A673 (cell line): ENCODE results near the gene PMP22. TPM values are rescaled to one million over a fixed set of nuclear protein-coding genes. Genes with fewer than 3 reads are reported as not detected.

Experiments
- BruUV-seq: library from RNA; stranded (reverse); fragments of 400-500 nt; replicated peaks from 2 replicates; lab custom pipeline; 2021; lab: Mats Ljungman, UMichigan
- CTCF ChIA-PET: fragments of 300-600 bp; sonication (Branson Sonifier 250); formaldehyde crosslinking; loops from one replicate; lab custom pipeline; 2022; ENCODE audit warnings: antibody characterized with exemption; lab: Charles Lee
- POLR2A ChIA-PET: fragments of 300-600 bp; sonication (Branson Sonifier 250); formaldehyde crosslinking; loops from one replicate; lab custom pipeline; 2022; ENCODE audit warnings: antibody characterized with exemption; ENCODE audit not compliant: low non-redundant PET; lab: Charles Lee
- DNase-seq: peaks from one replicate; pipeline ENCODE4 v3.0.0-alpha.2; 2015; ENCODE audit warnings: low spot score
- H3K27ac ChIP-seq: fragments of 200-600 bp; sonication (generic); 2 replicates; pipeline ENCODE4 v1.5.1; 2016; ENCODE audit warnings: mixed run types, low read depth, mild to moderate bottlenecking, mixed read lengths, antibody characterized with exemption, low read length; ENCODE audit not compliant: poor library complexity, severe bottlenecking
- H3K27me3 ChIP-seq: fragments of 200-600 bp; sonication (generic); replicated peaks from 2 replicates; pipeline ENCODE4 v1.6.1; 2017; ENCODE audit warnings: mixed run types, low read depth, mild to moderate bottlenecking, mixed read lengths, antibody characterized with exemption, low read length; ENCODE audit not compliant: insufficient read depth, poor library complexity
- H3K36me3 ChIP-seq: fragments of 200-600 bp; sonication (generic); 2 replicates; pipeline ENCODE4 v1.6.1; 2016; ENCODE audit warnings: mixed run types, mild to moderate bottlenecking, mixed read lengths, antibody characterized with exemption, low read length; ENCODE audit not compliant: insufficient read depth, poor library complexity, severe bottlenecking
- H3K4me1 ChIP-seq: fragments of 200-600 bp; sonication (generic); 2 replicates; pipeline ENCODE4 v1.6.1; 2017; ENCODE audit warnings: mixed run types, mild to moderate bottlenecking, mixed read lengths, antibody characterized with exemption, low read length; ENCODE audit not compliant: insufficient read depth, poor library complexity, severe bottlenecking
- H3K4me3 ChIP-seq: fragments of 200-600 bp; sonication (generic); 2 replicates; pipeline ENCODE4 v1.5.1; 2016; ENCODE audit warnings: low read depth, mixed run types, mild to moderate bottlenecking, mixed read lengths, low read length; ENCODE audit not compliant: poor library complexity, severe bottlenecking
- H3K9me3 ChIP-seq: fragments of 200-600 bp; sonication (generic); 2 replicates; pipeline ENCODE4 v1.6.1; 2016; ENCODE audit warnings: mixed run types, low read depth, mild to moderate bottlenecking, mixed read lengths, antibody characterized with exemption, low read length; ENCODE audit not compliant: poor library complexity, severe bottlenecking
- CTCF ChIP-seq: fragments of 300-800, 200-600 bp; sonication (generic); conservative IDR thresholded peaks from 2 replicates; pipeline ENCODE4 v1.5.1; 2017; ENCODE audit warnings: low read depth, mild to moderate bottlenecking, antibody characterized with exemption, low read length, moderate library complexity, mixed read lengths
- EZH2 ChIP-seq: fragments of 200-600 bp; sonication (generic); IDR thresholded peaks from 2 replicates; pipeline ENCODE4 v1.6.1; 2017; ENCODE audit warnings: borderline replicate concordance, low read depth, mild to moderate bottlenecking, mixed read lengths, antibody characterized with exemption, low read length; ENCODE audit not compliant: poor library complexity, severe bottlenecking
- intact Hi-C: fragments of 100-400 bp; cut with micrococcal nuclease; formaldehyde crosslinking; loops from one replicate; pipeline ENCODE4 v1.10.0; 2022; ENCODE audit not compliant: unreplicated experiment
- total RNA-seq: library from RNA; stranded (reverse); gene quantifications from 2 replicates; pipeline ENCODE4 v1.2.3, GENCODE V29; 2021

Gene PMP22
- total RNA-seq, 1 experiment from 2014 or later = not detected

GRCh38 chr17:15239491-15239890, 25.6 kb downstream of the PMP22 start:
- no peak overlapping the region for H3K4me3 ChIP-seq
- H3K27ac ChIP-seq = no peak overlapping the region
- H3K36me3 ChIP-seq = no peaks in the 10 kb centered on the region
- intact Hi-C loops = no loop called here
- DNase-seq = no peak
- no peaks in the 10 kb centered on the region for H3K9me3 ChIP-seq
- ChIA-PET POLR2A (no interaction called here), CTCF (no interaction called here)
- no peaks in the 10 kb centered on the region for H3K4me1 ChIP-seq
- no TSS peak for BruUV-seq
- H3K27me3 ChIP-seq = no peaks in the 10 kb centered on the region
- TF ChIP-seq EZH2 (no peak), CTCF (no peak)

- Histone ChIP-seq H3K9me3 (no peaks in the 10 kb centered on the region), H3K4me1 (no peaks in the 10 kb centered on the region), H3K27ac (no peak overlapping the region), H3K27me3 (no peaks in the 10 kb centered on the region), H3K4me3 (no peak overlapping the region), H3K36me3 (no peaks in the 10 kb centered on the region)
- no peak for DNase-seq
- intact Hi-C loops = no loop called here
- no peak for TF ChIP-seq EZH2
- no peak for TF ChIP-seq CTCF
- POLR2A ChIA-PET = no interaction called here
- BruUV-seq = no TSS peak
- CTCF ChIA-PET = no interaction called here
These were observed 26.3 kb downstream of the PMP22 start for GRCh38 chr17:15238676-15239422.

- TF ChIP-seq EZH2 (no peak), CTCF (no peak)
- intact Hi-C loops = no loop called here
- ChIA-PET POLR2A (no interaction called here), CTCF (no interaction called here)
- Histone ChIP-seq H3K4me1 (no peaks in the 10 kb centered on the region), H3K9me3 (no peaks in the 10 kb centered on the region), H3K27ac (no peak overlapping the region), H3K36me3 (no peaks in the 10 kb centered on the region), H3K4me3 (no peak overlapping the region), H3K27me3 (no peaks in the 10 kb centered on the region)
- no TSS peak for BruUV-seq
- DNase-seq = no peak
These were observed 27.1 kb downstream of the PMP22 start for GRCh38 chr17:15238057-15238456.
